Muscle of leg (tissue), 11 donors: ENCODE measurements around the gene CSMD2. TPM values are rescaled to one million over a fixed set of nuclear protein-coding genes. Genes with fewer than 3 reads are reported as not detected.

Experiments
- DNase-seq: peaks from one replicate; pipeline ENCODE4 v3.0.0; 2013
- H3K27ac ChIP-seq: one replicate; pipeline ENCODE4 v1.5.1; 2013; ENCODE audit warnings: mild to moderate bottlenecking, low read length, control low read depth
- H3K27me3 ChIP-seq: one replicate; pipeline ENCODE4 v1.6.1; 2013; ENCODE audit warnings: low read length; ENCODE audit not compliant: control insufficient read depth, insufficient read depth
- H3K36me3 ChIP-seq: one replicate; pipeline ENCODE4 v1.6.1; 2013; ENCODE audit warnings: low read length; ENCODE audit not compliant: control insufficient read depth, insufficient read depth
- H3K4me1 ChIP-seq: one replicate; pipeline ENCODE4 v1.6.1; 2013; ENCODE audit warnings: low read length; ENCODE audit not compliant: control insufficient read depth, insufficient read depth
- H3K4me3 ChIP-seq: one replicate; pipeline ENCODE4 v1.5.1; 2013; ENCODE audit warnings: low read length, control low read depth
- H3K9me3 ChIP-seq: replicated peaks from 2 replicates; pipeline ENCODE4 v1.6.1; 2013; ENCODE audit warnings: low read depth, low read length; ENCODE audit not compliant: control insufficient read depth
- WGBS: methylation state at CpG from one replicate; pipeline ENCODE4 v1.1.5; 2013; ENCODE audit warnings: missing lambda C conversion rate; ENCODE audit not compliant: insufficient coverage; 5-methylcytosine and 5-hydroxymethylcytosine counted together
- polyA plus RNA-seq, 8 donors: library from polyadenylated mRNA; unstranded; fragments of 120-200 nt; gene quantifications; one replicate each; pipeline versions ENCODE4 v1.2.1 to v1.2.3, GENCODE V29; 2013; ENCODE audit warnings: inconsistent platforms in 1 of 8, low replicate concordance in 1 of 8; ENCODE audit not compliant: insufficient read length in 8 of 8, insufficient read depth in 1 of 8
- total RNA-seq: library from RNA; stranded (reverse); fragments of 120-200 nt; gene quantifications from one replicate; pipeline ENCODE4 v1.2.4, GENCODE V29; 2013

CSMD2 gene
- total and polyA plus RNA-seq, 9 donors: 0.27 to 1.6 (median 0.52) TPM

- peak; percentile 14 for DNase-seq
- H3K4me3 ChIP-seq: no peak overlapping the region
- no CpG with 5 or more reads among the region's 2 CpGs for WGBS
- no peaks in the 10 kb centered on the region for H3K9me3 ChIP-seq
- peaks cover 8% of the 10 kb centered on the region for H3K4me1 ChIP-seq
- H3K36me3 ChIP-seq: no peaks in the 10 kb centered on the region
- no peak overlapping the region for H3K27ac ChIP-seq
- H3K27me3 ChIP-seq: no peaks in the 10 kb centered on the region
Observed at GRCh38 chr1:33872683-33873082, 292.3 kb downstream of the CSMD2 start.

GRCh38 chr1:33872275-33872674 lies 292.8 kb downstream of the CSMD2 start:
- DNase-seq: no peak
- H3K36me3 ChIP-seq: no peaks in the 10 kb centered on the region
- no peak overlapping the region for H3K27ac ChIP-seq
- peaks cover under 1% of the 10 kb centered on the region for H3K9me3 ChIP-seq
- peaks cover under 1% of the 10 kb centered on the region for H3K27me3 ChIP-seq
- peaks cover 8% of the 10 kb centered on the region for H3K4me1 ChIP-seq
- H3K4me3 ChIP-seq: no peak overlapping the region

GRCh38 chr1:33867684-33868083 lies 297.3 kb downstream of the CSMD2 start:
- DNase-seq: no peak
- peaks cover 4% of the 10 kb centered on the region for H3K4me1 ChIP-seq
- H3K4me3 ChIP-seq: no peak overlapping the region
- no peak overlapping the region for H3K27ac ChIP-seq
- H3K36me3 ChIP-seq: no peaks in the 10 kb centered on the region
- peaks cover 3% of the 10 kb centered on the region for H3K9me3 ChIP-seq
- peaks cover 16% of the 10 kb centered on the region for H3K27me3 ChIP-seq
- WGBS: no CpG with 5 or more reads among the region's 1 CpG

GRCh38 chr1:33866281-33866680 lies 298.7 kb downstream of the CSMD2 start:
- no peaks in the 10 kb centered on the region for H3K36me3 ChIP-seq
- H3K27me3 ChIP-seq: peaks cover 20% of the 10 kb centered on the region
- H3K4me3 ChIP-seq: no peak overlapping the region
- H3K4me1 ChIP-seq: peaks cover 4% of the 10 kb centered on the region
- H3K9me3 ChIP-seq: peaks cover 3% of the 10 kb centered on the region
- 43% methylated on average over 5 of the region's 6 CpGs for WGBS
- H3K27ac ChIP-seq: no peak overlapping the region
- peak; percentile 64 for DNase-seq

GRCh38 chr1:33864460-33865389 lies 300.3 kb downstream of the CSMD2 start:
- Histone ChIP-seq H3K36me3 (no peaks in the 10 kb centered on the region), H3K27ac (no peak overlapping the region), H3K4me3 (no peak overlapping the region), H3K27me3 (peaks cover 20% of the 10 kb centered on the region), H3K4me1 (peaks cover 4% of the 10 kb centered on the region), H3K9me3 (peaks cover 3% of the 10 kb centered on the region)
- no peak for DNase-seq
- 69% methylated on average over 11 of the region's 14 CpGs for WGBS

GRCh38 chr1:33863779-33864178 lies 301.3 kb downstream of the CSMD2 start, which contains the start of gene HMGB4:
TSS of gene HMGB4 (plus strand) at chr1:33864079. CDS start at chr1:33864192, 113 bp downstream.
- H3K9me3 ChIP-seq: peaks cover 3% of the 10 kb centered on the region
- no peak for DNase-seq
- peaks cover 4% of the 10 kb centered on the region for H3K4me1 ChIP-seq
- peaks cover 20% of the 10 kb centered on the region for H3K27me3 ChIP-seq
- no peaks in the 10 kb centered on the region for H3K36me3 ChIP-seq
- no peak within 1 kb of the TSS for H3K4me3 ChIP-seq
- WGBS: 71% methylated on average over 2 of the region's 3 CpGs
- no peak within 1 kb of the TSS for H3K27ac ChIP-seq

- H3K27ac ChIP-seq: no peak overlapping the region
- no peak overlapping the region for H3K4me3 ChIP-seq
- no peaks in the 10 kb centered on the region for H3K36me3 ChIP-seq
- H3K4me1 ChIP-seq: no peaks in the 10 kb centered on the region
- H3K27me3 ChIP-seq: peaks cover 18% of the 10 kb centered on the region
- H3K9me3 ChIP-seq: no peaks in the 10 kb centered on the region
- WGBS: no CpG with 5 or more reads among the region's 2 CpGs
- DNase-seq: no peak
Observed at GRCh38 chr1:33860671-33861070, 304.4 kb downstream of the CSMD2 start.

GRCh38 chr1:33854091-33854490 lies 310.9 kb downstream of the CSMD2 start:
- no peaks in the 10 kb centered on the region for H3K9me3 ChIP-seq
- H3K27me3 ChIP-seq: no peaks in the 10 kb centered on the region
- no peak overlapping the region for H3K27ac ChIP-seq
- no peaks in the 10 kb centered on the region for H3K4me1 ChIP-seq
- 71% methylated on average over 2 of the region's 5 CpGs for WGBS
- DNase-seq: no peak
- H3K4me3 ChIP-seq: no peak overlapping the region
- H3K36me3 ChIP-seq: no peaks in the 10 kb centered on the region

GRCh38 chr1:33853431-33853830 lies 311.6 kb downstream of the CSMD2 start:
- Histone ChIP-seq H3K4me1 (no peaks in the 10 kb centered on the region), H3K27ac (no peak overlapping the region)
- WGBS: 56% methylated on average over 1 of the region's 1 CpG

GRCh38 chr1:33852711-33853110 lies 312.3 kb downstream of the CSMD2 start:
- no peak overlapping the region for H3K4me3 ChIP-seq
- no peaks in the 10 kb centered on the region for H3K27me3 ChIP-seq
- no peak overlapping the region for H3K27ac ChIP-seq
- H3K4me1 ChIP-seq: no peaks in the 10 kb centered on the region
- H3K9me3 ChIP-seq: no peaks in the 10 kb centered on the region
- no peaks in the 10 kb centered on the region for H3K36me3 ChIP-seq
- no peak for DNase-seq

More at GRCh38 chr1:33853431-33853830, 311.6 kb downstream of the CSMD2 start:
- DNase-seq: no peak
- Histone ChIP-seq H3K9me3 (no peaks in the 10 kb centered on the region), H3K27me3 (no peaks in the 10 kb centered on the region), H3K36me3 (no peaks in the 10 kb centered on the region), H3K4me3 (no peak overlapping the region)
